ENCODE data around the gene KRTAP4-8.
A peak's percentile ranks its signal among the peaks of the same experiment; 100 is the strongest.
"Not testable (repeated sequence)": the region's sequence is repeated elsewhere in the genome, so short reads cannot be mapped to it uniquely, and the experiment has no call there.

The KRTAP4-8 gene

GRCh38 chr17:41108728-41109386 is 10.9 kb upstream of the KRTAP4-8 start:
- DNase-seq (ENCODE audit: low spot score) = not testable (repeated sequence)

- DNase-seq (ENCODE audit: low spot score) = no peak
Observed at GRCh38 chr17:41107941-41108450, 10.1 kb upstream of the KRTAP4-8 start.

DNA sequence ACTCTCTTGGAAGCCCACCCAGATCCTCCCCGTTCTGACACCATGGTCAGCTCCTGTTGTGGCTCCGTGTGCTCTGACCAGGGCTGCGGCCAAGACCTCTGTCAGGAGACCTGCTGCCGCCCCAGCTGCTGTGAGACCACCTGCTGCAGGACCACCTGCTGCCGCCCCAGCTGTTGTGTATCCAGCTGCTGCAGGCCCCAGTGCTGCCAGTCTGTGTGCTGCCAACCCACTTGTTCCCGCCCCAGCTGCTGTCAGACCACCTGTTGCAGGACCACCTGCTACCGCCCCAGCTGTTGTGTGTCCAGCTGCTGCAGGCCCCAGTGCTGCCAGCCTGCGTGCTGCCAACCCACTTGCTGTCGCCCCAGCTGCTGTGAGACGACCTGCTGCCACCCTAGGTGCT is 7.4 kb upstream of the KRTAP4-8 start, which contains the start of gene KRTAP4-9:
KRTAP4-9 (plus strand) TSS at position 43 of the 400 bp plus-strand sequence; CDS start at position 43, 0 bp downstream.
- not testable (repeated sequence) for DNase-seq (ENCODE audit: low spot score)

- DNase-seq (ENCODE audit: low spot score) = not testable (repeated sequence)
Observed at GRCh38 chr17:41104386-41105038, 6.6 kb upstream of the KRTAP4-8 start.

- DNase-seq (ENCODE audit: low spot score) = no peak
Observed at GRCh38 chr17:41103896-41104295, 6.0 kb upstream of the KRTAP4-8 start.

GRCh38 chr17:41101586-41102259 is 3.8 kb upstream of the KRTAP4-8 start, which contains the start of gene KRTAP4-16:
Gene KRTAP4-16, minus strand, starts transcription at chr17:41102209. Its CDS starts 0 bp downstream, at chr17:41102209.
- DNase-seq (ENCODE audit: low spot score) = no peak

DNA sequence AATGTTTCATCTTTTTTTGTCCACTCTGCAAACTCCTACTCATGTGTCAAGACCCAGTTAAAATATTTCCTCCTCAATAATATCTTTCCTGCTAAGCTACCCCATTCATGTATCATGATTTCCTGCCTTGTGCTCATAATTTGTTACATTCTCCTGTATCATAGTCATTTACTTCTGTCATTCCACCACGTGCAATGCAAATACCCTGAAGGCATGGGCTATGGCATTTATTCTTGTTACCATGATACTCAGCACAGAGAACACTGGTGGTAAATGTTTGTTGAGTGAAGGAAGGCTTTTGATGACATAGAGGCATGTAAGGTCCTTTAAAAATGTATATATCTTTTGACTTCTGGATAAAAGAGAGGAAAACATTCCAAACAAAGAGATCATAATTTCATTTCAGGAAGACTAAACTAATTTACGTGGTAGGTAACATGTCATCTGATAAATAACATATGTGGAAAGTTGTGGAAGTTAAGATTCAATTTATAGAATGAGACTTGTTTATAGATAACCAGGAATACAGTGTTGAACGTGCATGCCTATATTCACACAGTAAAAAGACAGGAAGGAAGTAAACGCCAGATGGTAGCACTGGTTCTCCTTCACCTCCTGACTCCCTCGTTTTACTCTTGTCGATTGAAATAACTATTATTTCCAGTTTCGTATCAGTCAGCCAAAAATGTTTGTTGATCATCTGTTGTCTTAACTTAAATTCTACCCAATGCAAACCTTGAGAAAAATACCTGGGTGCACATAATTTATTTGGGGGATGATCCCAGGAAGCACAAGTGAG is 1.9 kb upstream of the KRTAP4-8 start:
- DNase-seq (ENCODE audit: low spot score) = not testable (repeated sequence)

GRCh38 chr17:41098481-41098880 is 539 bp upstream of the KRTAP4-8 start:
- DNase-seq (ENCODE audit: low spot score) = peak; percentile 25

DNA sequence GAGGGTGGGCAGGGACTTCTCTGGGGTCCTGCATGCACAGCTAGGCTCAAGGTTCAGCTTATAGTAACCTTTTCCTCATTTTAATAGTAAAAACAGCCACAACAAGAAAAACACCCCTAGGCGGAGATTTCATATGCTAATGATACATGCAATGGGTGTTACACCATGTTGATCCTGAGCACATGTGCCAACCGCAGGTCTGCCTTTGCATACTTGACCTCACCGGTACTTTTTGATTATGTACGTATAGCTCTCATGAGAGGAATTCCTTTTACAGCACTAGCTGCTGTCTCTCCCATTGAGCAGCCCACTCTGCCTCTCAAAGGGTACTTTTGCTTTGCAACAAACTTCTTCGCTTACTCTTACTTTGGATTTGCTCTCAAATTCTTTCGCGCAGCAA is 1.9 kb downstream of the KRTAP4-8 start:
- DNase-seq (ENCODE audit: low spot score) = no peak

DNA sequence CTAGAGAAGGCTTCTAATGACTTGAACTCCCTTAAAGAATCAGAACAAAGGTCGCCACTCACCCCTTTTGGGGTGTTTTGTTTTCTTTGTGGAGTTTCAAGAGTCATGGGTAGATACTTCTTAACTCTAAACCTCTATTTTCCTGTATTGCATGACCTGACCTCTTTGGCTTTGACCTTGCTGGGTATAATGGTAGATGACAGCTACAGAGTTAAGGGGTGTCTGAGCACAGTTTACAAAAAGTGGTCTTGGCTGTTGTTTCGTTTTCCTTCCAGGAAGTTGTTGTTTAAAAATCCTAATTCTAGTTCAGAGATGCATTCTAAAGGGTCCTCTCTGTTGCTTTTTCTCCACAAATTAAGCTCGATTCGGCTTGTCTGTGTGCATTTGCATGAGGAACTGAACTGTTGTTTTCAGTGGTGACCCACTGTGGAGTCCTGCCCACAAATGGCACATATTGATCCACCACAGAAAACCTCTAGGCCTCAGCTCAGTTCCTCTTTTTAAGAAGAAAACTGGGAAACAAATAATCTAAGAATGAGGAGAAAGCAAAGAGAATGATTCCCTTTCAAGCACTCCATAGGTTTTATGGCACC is 9.1 kb downstream of the KRTAP4-8 start:
- DNase-seq (ENCODE audit: low spot score) = not testable (repeated sequence)

- not testable (repeated sequence) for DNase-seq (ENCODE audit: low spot score)
Observed at GRCh38 chr17:41084100-41084856, 13.7 kb downstream of the KRTAP4-8 start, which contains the start of gene KRTAP4-7. Gene KRTAP4-7, plus strand, starts transcription at chr17:41084150. Its CDS starts 57 bp downstream, at chr17:41084207.

DNA sequence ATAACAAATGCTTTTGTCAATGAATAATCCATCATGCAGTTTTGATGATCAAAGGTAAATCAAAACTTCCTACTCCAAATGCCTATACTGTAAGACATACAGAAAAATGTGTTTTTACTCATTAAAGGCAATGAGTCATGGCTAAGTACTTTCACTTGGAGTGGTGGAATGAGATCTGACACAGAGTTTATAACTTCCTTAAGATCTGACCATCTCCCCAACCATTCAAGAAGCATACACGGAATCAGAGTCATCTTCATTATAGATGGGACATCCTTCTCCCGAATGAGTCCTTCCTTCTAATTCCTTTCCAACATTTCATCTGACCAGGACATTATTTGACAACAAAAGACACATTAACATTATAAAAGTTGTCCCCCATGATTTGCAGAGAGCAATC is 14.5 kb downstream of the KRTAP4-8 start:
- DNase-seq (ENCODE audit: low spot score) = not testable (repeated sequence)

DNA sequence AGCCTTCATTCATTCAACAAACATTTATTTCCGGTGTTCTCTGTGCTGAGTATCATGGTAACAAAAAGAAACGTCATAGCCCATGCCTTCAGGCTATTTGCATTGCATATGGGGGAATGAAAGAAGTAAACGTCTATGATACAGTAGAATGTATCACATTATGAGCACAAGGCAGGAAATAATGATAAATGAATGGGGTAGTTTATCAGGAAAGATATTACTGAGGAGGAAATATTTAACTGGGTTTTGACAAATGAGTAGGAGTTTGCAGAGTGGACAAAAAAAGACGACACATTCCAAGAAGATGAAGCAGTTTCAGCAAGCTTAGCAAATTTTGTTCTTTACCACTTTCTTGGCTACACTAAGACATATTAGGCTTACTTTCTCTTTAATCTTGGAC is 15.3 kb downstream of the KRTAP4-8 start:
- DNase-seq (ENCODE audit: low spot score) = no peak

DNA sequence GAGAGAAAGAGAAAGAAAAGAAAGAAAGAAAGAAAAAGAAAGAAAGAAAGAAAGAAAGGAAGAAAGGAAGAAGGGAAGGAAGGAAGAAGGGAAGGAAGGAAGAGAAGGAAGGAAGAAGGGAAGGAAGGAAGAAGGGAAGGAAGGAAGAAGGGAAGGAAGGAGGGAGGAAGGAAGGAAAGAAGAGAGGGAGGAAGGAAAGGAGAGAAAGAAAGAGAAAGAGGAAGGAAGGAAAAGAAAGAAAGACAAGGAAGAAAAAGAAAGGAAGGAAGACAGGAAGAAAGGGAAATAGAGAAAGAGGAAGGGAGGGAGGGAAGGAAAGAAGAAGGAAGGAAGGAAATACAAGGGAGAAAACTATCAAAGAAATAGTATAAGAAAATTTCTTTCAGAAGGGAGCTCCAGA is 21.2 kb downstream of the KRTAP4-8 start:
- no peak for DNase-seq (ENCODE audit: low spot score)

- no peak for DNase-seq (ENCODE audit: low spot score)
Observed at GRCh38 chr17:41073676-41074075, 24.3 kb downstream of the KRTAP4-8 start.

GRCh38 chr17:41071606-41072360 is 26.2 kb downstream of the KRTAP4-8 start:
- no peak for DNase-seq (ENCODE audit: low spot score)

DNA sequence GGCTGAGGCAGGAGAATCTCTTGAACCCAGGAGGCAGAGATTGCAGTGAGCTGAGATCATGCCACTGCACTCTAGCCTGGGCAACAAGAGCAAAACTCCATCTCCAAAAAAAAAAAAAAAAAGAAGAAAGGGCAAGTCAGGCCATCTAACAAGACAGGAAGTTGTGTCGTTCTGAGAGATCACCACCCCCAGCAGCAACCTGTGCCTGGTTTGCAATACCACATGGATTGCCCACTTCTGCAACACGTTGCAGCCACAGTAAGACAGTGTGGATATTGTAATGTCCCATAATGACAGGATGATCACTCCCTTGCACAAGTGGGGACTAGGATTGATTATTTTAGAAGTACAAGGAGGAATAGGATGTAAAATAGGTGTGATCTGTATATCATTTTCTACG is 28.9 kb downstream of the KRTAP4-8 start:
- DNase-seq (ENCODE audit: low spot score) = no peak

- no peak for DNase-seq (ENCODE audit: low spot score)
Observed at GRCh38 chr17:41067281-41067680, 30.7 kb downstream of the KRTAP4-8 start.

DNA sequence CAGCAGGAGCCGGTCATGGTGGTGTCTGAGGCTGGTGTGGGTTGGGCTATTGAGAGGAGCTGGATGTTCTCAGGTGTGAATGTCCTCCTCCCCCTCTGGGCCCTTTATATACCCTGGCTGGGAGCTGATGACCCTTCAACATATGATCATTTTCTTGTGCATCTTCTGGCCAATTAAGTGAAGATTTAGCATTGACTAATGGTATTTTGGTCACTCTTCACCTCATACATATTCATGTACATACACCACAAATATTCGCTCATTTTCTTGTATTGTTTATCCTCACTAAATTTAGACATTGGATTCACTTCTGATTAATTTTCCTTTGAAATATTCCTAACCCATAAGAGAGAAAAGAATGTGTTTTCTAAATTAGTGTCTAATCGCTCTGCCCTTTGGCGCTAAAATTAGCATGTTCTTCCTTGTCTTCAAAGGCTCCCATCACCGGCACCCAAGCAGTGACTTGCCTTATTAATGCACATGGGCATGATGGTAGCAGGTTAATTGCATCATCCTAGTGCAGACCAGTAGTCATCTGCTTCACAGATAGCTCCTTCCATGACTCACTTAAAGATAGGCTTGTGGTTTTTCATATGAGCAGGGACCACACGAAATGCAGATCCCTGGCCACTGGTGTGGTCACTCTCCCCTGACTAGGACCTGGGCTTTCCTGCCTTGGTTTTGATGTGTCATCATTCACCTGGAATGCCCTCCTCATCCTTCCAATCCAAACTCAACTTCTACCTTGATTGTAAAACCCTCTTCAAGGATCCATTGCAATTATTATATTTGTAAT is 31.9 kb downstream of the KRTAP4-8 start, which contains the start of gene KRTAP2-4:
KRTAP2-4 (minus strand) TSS at position 51 of the 796 bp plus-strand sequence; CDS start at position 17, 34 bp downstream.
- peak; percentile 68 for DNase-seq (ENCODE audit: low spot score)
